ENCODE measurements around the gene ALPL. TPM values are rescaled to one million over a fixed set of nuclear protein-coding genes. Genes with fewer than 3 reads are reported as not detected.
"Not testable (repeated sequence)": the region's sequence is repeated elsewhere in the genome, so short reads cannot be mapped to it uniquely, and the experiment has no call there.

ALPL gene
- total RNA-seq: 10.2 TPM
- long read RNA-seq, transcript ALPL-204 (12 exons, 2,589 nt): major isoform, 18 of 26 reads
- long read RNA-seq, partial matches to known transcripts: 2 of 26 reads
- long read RNA-seq, other reads (novel, unspliced or antisense): 4 of 26 reads

DNA sequence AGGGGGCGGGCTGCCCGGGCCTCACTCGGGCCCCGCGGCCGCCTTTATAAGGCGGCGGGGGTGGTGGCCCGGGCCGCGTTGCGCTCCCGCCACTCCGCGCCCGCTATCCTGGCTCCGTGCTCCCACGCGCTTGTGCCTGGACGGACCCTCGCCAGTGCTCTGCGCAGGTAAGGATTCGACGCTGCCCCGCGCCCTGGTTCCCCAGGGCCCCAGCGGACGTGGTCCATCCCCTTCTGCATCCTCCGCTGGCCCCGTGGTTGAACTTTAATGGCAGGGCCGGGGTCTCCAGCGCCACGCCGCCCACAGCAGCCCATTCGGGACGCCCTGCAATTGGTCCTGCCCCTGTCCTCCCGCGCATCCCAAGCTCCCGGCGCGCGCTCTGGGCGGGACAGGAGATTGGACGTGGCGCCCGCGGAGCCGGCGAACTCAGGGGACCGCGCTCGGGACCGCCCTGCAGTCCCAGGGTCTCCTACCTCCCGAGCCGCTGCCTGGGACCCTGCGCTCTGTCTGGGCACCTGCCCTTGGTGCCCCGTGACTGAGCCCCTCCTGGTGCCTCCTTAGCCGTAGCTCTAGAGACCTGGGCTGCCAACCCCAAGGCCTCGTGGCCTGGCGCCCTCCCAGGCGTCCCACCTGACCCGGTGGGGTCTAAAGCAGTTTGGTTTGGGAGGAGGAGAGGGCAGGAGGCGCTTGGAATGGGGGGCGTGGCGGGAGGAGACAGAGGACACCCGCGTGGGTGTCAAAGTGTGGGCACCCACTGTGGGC is at the start of gene ALPL:
Gene ALPL, plus strand, starts transcription at position 73 of the 762 bp plus-strand sequence. CDS start 44,659 bp downstream, outside the sequence.
- DNase-seq: no peak

GRCh38 chr1:21465127-21465526 is 44.1 kb upstream of the ALPL start:
- H3K27me3 ChIP-seq (ENCODE audit: low read depth); DNase-seq; intact Hi-C loops (cut with micrococcal nuclease); H3K36me3 ChIP-seq; H3K9me3 ChIP-seq (replicated peaks); H3K27ac ChIP-seq (replicated peaks); H3K4me3 ChIP-seq; H3K4me1 ChIP-seq: not testable (repeated sequence)

More for the DNA sequence above, at the start of gene ALPL:
- Histone ChIP-seq H3K27ac (replicated peaks) (peak within 1 kb of the TSS; percentile 66), H3K36me3 (no peaks in the 10 kb centered on the region), H3K4me1 (peaks cover 39% of the 10 kb centered on the region), H3K27me3 (ENCODE audit: low read depth) (peaks cover 38% of the 10 kb centered on the region), H3K4me3 (peak within 1 kb of the TSS; percentile 64), H3K9me3 (replicated peaks) (no peaks in the 10 kb centered on the region)
- TF ChIP-seq CTCF (IDR thresholded peaks at IDR 0.05; ENCODE audit: borderline replicate concordance): no peak
- intact Hi-C loops (cut with micrococcal nuclease): loop anchor here (10.0 kb wide), 1 partner anchor 65 kb away; no protein-coding TSS in a partner anchor

DNA sequence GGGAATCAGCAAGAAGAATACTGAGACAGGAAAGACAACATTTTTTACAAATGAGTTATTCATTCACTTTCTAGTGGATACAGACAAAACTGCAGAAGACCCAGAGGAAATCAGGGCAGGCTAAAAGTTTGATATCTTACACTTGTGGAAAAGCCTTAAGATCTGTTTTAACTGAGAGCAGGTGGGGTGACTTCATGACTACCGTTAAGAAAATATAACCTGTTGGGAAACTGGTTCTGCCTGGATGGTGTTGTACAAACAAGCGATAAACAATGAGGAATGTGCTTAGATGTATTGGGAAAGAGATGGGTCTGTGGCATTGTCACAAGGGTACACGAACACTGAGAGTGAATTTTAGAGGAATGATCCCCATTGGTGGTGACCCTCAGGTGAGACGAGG is 41.3 kb upstream of the ALPL start:
- intact Hi-C loops (cut with micrococcal nuclease); H3K27me3 ChIP-seq (ENCODE audit: low read depth); H3K27ac ChIP-seq (replicated peaks); H3K4me3 ChIP-seq; H3K4me1 ChIP-seq; H3K9me3 ChIP-seq (replicated peaks); DNase-seq: not testable (repeated sequence)
- H3K36me3 ChIP-seq: peaks cover 18% of the 10 kb centered on the region

- intact Hi-C loops (cut with micrococcal nuclease): no loop called here
- Histone ChIP-seq H3K36me3 (peaks cover 24% of the 10 kb centered on the region), H3K9me3 (replicated peaks) (no peaks in the 10 kb centered on the region), H3K27me3 (ENCODE audit: low read depth) (no peaks in the 10 kb centered on the region), H3K4me1 (no peaks in the 10 kb centered on the region), H3K4me3 (no peak overlapping the region), H3K27ac (replicated peaks) (no peak overlapping the region)
- no peak for DNase-seq
- TF ChIP-seq CTCF (IDR thresholded peaks at IDR 0.05; ENCODE audit: borderline replicate concordance): peak; percentile 26
These were observed 40.6 kb upstream of the ALPL start for GRCh38 chr1:21468599-21468998.

DNA sequence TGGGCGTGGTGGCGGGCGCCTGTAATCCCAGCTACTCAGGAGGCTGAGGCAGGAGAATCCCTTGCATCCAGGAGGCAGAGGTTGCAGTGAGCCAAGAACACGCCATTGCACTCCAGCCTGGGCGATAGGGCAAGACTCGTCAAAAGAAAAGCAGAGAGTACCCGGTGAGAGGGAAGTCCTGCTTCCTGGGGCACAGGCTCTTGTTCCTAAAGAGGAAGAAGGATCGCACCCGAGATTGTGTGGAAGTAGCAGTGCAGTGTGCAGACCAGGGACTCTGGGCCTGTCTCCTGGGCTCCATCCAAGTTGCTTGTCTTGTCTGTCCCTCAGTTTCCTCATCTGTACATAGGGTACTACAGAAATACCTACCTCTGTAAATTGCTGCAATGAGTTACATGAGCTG is 39.6 kb upstream of the ALPL start:
- intact Hi-C loops (cut with micrococcal nuclease): no loop called here
- Histone ChIP-seq H3K4me3 (no peak overlapping the region), H3K36me3 (peaks cover 31% of the 10 kb centered on the region)

GRCh38 chr1:21472861-21473260 is 36.4 kb upstream of the ALPL start:
- H3K36me3 ChIP-seq: peaks cover 45% of the 10 kb centered on the region
- intact Hi-C loops (cut with micrococcal nuclease): no loop called here
- TF ChIP-seq CTCF (IDR thresholded peaks at IDR 0.05; ENCODE audit: borderline replicate concordance): no peak
- no peaks in the 10 kb centered on the region for H3K9me3 ChIP-seq (replicated peaks)
- no peak overlapping the region for H3K4me3 ChIP-seq
- no peak for DNase-seq
- H3K27me3 ChIP-seq (ENCODE audit: low read depth): no peaks in the 10 kb centered on the region
- H3K4me1 ChIP-seq: no peaks in the 10 kb centered on the region
- H3K27ac ChIP-seq (replicated peaks): no peak overlapping the region

More for the DNA sequence above, 39.6 kb upstream of the ALPL start:
- Histone ChIP-seq H3K4me1 (no peaks in the 10 kb centered on the region), H3K27ac (replicated peaks) (no peak overlapping the region), H3K9me3 (replicated peaks) (no peaks in the 10 kb centered on the region), H3K27me3 (ENCODE audit: low read depth) (no peaks in the 10 kb centered on the region)
- TF ChIP-seq CTCF (IDR thresholded peaks at IDR 0.05; ENCODE audit: borderline replicate concordance): no peak
- DNase-seq: no peak

All from left ventricle myocardium inferior (tissue), 1 donor.